Measurements from ENCODE around the gene SLC6A11.
A peak's percentile ranks its signal among the peaks of the same experiment; 100 is the strongest.

Gene SLC6A11

GRCh38 chr3:10981031-10981430, 165.0 kb downstream of the SLC6A11 start:
- no peak for DNase-seq
- Histone ChIP-seq H3K27me3 (peaks cover 0 to 3% of the 10 kb centered on the region in 2 donors), H3K4me3 (no peak overlapping the region), H3K27ac (no peak overlapping the region), H3K4me1 (peaks cover 0 to 17% (median 12%) of the 10 kb centered on the region in 4 donors), H3K36me3 (no peaks in the 10 kb centered on the region), H3K9me3 (no peaks in the 10 kb centered on the region)
- no peak for TF ChIP-seq CTCF (IDR thresholded peaks at IDR 0.05)
- intact Hi-C loops (cut with DNase I; ENCODE audit: low total_unique reads): no loop called here

DNA sequence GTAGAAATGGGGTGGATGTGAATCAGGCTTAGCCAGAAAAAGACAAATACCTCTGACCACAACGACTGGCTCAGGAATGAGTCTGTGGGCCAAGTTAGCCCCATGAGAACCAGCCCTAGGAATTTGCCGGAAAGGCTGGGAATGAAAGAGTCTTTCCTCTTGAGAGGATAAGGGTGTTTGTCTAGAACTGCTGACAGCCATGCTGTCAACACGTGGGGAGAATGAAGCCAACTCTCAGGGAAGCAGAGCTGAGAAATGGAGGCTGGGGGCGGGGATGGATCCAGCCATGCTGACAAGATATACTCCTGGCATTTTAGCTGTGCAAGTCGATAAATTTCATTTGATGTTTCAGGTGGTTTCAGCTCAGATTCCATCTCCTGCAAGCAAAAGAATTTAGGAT, 165.9 kb downstream of the SLC6A11 start:
- H3K4me1 ChIP-seq: peaks cover 0 to 17% (median 12%) of the 10 kb centered on the region in 4 donors
- intact Hi-C loops (cut with DNase I; ENCODE audit: low total_unique reads): no loop called here
- no peaks in the 10 kb centered on the region for H3K9me3 ChIP-seq
- H3K36me3 ChIP-seq: no peaks in the 10 kb centered on the region
- no peaks in the 10 kb centered on the region for H3K27me3 ChIP-seq
- DNase-seq: no peak
- H3K4me3 ChIP-seq: no peak overlapping the region
- no peak for TF ChIP-seq CTCF (IDR thresholded peaks at IDR 0.05)
- H3K27ac ChIP-seq: no peak overlapping the region

DNA sequence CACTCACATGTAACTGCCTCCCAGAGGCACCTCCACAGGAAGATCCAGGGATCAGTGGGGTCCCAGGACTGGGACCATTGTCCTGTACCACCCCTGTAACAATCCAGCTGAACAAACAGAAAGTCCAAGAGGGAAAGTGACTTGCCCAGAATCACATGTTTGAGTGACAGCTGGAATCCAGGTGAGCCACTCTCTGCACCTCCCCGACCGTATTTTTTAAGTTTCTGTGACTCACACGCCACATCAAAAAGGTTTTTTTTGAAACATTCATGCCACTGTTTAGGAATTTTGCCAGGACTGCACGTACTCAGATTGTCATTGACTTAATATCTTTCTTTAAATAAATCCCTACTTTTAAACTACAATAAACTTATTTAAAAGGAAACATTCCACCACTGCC, 166.8 kb downstream of the SLC6A11 start:
- H3K27me3 ChIP-seq: no peaks in the 10 kb centered on the region
- DNase-seq: no peak
- H3K4me1 ChIP-seq: peaks cover 0 to 17% (median 12%) of the 10 kb centered on the region in 4 donors
- intact Hi-C loops (cut with DNase I; ENCODE audit: low total_unique reads): no loop called here
- H3K4me3 ChIP-seq: no peak overlapping the region
- H3K36me3 ChIP-seq: no peaks in the 10 kb centered on the region
- H3K9me3 ChIP-seq: no peaks in the 10 kb centered on the region
- H3K27ac ChIP-seq: no peak overlapping the region
- no peak for TF ChIP-seq CTCF (IDR thresholded peaks at IDR 0.05)

DNA sequence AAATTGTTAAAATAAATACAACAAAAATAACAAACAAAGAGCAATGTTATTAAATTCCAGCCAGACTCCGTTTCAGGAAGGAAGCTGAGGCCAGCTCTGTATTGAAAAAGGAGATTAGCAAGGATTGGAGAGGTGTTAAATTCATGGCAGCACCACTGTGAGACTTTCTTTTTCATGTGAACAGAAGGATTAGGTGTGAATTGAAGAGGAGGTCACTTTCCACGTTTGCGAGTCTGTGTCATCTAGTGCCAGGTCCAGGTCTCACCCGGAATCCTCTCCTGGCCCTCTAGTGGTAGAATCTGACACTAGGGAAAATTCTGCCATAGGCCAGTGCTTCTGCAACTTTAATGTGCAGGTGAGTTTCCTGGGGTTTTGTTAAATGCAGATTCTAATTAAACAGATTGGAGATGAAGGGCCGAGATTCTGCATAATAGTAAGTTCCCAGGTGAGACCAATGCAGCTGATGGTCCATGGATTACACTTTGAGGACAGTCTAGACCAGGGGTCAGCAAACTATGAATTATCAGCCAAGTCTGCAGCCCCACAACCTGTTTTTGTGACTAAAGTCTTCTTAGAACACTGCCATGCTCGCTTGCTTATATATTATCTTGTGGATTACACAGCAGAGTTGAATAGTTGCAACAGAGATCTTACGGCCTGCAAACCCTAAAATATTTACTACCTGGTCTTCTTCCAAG, 167.3 kb downstream of the SLC6A11 start:
- TF ChIP-seq CTCF (IDR thresholded peaks at IDR 0.05): peak; percentile 57 to 63
- H3K36me3 ChIP-seq: no peaks in the 10 kb centered on the region
- no peaks in the 10 kb centered on the region for H3K27me3 ChIP-seq
- DNase-seq: no peak
- intact Hi-C loops (cut with DNase I; ENCODE audit: low total_unique reads): no loop called here
- no peak overlapping the region for H3K27ac ChIP-seq
- H3K4me3 ChIP-seq: no peak overlapping the region
- peaks cover 0 to 17% (median 12%) of the 10 kb centered on the region in 4 donors for H3K4me1 ChIP-seq
- H3K9me3 ChIP-seq: no peaks in the 10 kb centered on the region

- Histone ChIP-seq H3K27ac (no peak overlapping the region), H3K36me3 (no peaks in the 10 kb centered on the region), H3K4me3 (no peak overlapping the region), H3K9me3 (no peaks in the 10 kb centered on the region), H3K4me1 (peaks cover 0 to 17% (median 12%) of the 10 kb centered on the region in 4 donors), H3K27me3 (no peaks in the 10 kb centered on the region)
- no peak for DNase-seq
- intact Hi-C loops (cut with DNase I; ENCODE audit: low total_unique reads): no loop called here
- no peak for TF ChIP-seq CTCF (IDR thresholded peaks at IDR 0.05)
These were observed 168.4 kb downstream of the SLC6A11 start for GRCh38 chr3:10984371-10984896.

Data from tibial artery (tissue), 4 donors.